Stimulated activated memory B cell treated with anti-CD40 and anti-IgM and Interleukin-4, amounts not matched to agents 10 μg/mL and 1 μg/mL and 100 μg/mL, for 72 hours (primary cell): ENCODE data around the gene MAGI2.
"Not testable (repeated sequence)": the region's sequence is repeated elsewhere in the genome, so short reads cannot be mapped to it uniquely, and the experiment has no call there.

Source experiments
- ATAC-seq: fragments of 150-1000 bp; cut with Tn5 transposase; 2 replicates; pipeline ENCODE4 v1.10.0; 2021
- H3K27ac Mint-ChIP-seq: one replicate; pipeline ENCODE4 v1.8.0; 2022; ENCODE audit warnings: mild to moderate bottlenecking, mixed read lengths
- H3K27me3 Mint-ChIP-seq: one replicate; pipeline ENCODE4 v1.8.0; 2022; ENCODE audit warnings: mixed read lengths
- H3K36me3 Mint-ChIP-seq: one replicate; pipeline ENCODE4 v1.8.0; 2022; ENCODE audit warnings: mixed read lengths
- H3K4me1 Mint-ChIP-seq: one replicate; pipeline ENCODE4 v1.8.0; 2022; ENCODE audit warnings: mixed read lengths
- H3K4me3 Mint-ChIP-seq: one replicate; pipeline ENCODE4 v1.8.0; 2022; ENCODE audit warnings: mild to moderate bottlenecking, moderate library complexity, mixed read lengths
- H3K9me3 Mint-ChIP-seq: one replicate; pipeline ENCODE4 v1.8.0; 2022; ENCODE audit warnings: mixed read lengths

The MAGI2 gene

DNA sequence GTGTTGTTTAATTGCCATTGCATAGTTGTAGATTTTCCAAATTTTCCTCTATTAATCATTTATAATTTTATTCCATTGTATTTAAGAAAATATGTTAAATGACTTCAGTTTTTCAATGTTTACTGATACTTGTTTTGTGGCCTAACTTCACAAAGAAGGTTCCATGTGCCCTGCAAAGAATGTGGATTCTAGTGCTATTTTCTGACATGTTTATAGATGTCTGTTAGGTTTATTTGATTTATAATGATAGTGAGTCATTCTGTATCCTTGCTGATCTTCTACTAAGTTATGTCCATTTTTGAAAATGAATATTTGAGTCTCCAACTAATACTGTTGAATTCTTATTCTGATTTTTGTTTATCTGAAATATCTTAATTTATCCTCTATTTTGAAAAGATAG is 369.0 kb downstream of the MAGI2 start:
- Mint-ChIP-seq H3K9me3 (no peaks in the 10 kb centered on the region), H3K36me3 (no peaks in the 10 kb centered on the region), H3K27ac (no peak overlapping the region), H3K4me1 (no peaks in the 10 kb centered on the region), H3K4me3 (no peak overlapping the region), H3K27me3 (no peaks in the 10 kb centered on the region)
- no peak for ATAC-seq

DNA sequence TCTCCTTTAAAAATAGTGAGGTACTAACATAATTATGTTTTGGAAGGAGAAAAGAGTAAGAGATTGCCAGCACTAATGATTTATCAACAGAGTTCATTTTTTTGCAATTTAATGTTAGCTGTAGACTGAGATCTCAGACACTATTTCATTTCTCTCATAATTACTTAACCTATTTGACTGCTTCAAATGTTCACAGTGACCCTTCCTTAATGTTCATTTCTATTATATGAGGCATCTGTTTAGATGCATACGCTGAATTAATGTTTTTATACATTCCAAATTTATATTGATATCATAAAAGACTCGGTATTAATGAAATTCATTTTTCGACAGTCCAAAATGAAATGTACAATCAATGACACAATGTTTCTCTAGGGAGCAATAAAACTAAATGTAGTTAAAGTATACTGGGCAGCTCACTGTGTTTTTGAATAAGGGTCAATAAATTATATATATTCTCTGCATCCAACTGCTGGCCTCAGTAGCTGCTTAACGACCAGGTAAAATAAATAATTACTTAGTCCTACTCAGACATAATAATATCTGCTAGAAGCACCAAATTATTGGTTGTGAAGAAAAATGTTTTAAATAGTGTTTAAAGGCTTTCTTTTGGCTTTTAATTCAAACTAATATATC is 373.4 kb downstream of the MAGI2 start:
- Mint-ChIP-seq H3K4me1 (no peaks in the 10 kb centered on the region), H3K36me3 (no peaks in the 10 kb centered on the region), H3K9me3 (no peaks in the 10 kb centered on the region), H3K4me3 (no peak overlapping the region), H3K27ac (no peak overlapping the region), H3K27me3 (no peaks in the 10 kb centered on the region)
- no peak for ATAC-seq

DNA sequence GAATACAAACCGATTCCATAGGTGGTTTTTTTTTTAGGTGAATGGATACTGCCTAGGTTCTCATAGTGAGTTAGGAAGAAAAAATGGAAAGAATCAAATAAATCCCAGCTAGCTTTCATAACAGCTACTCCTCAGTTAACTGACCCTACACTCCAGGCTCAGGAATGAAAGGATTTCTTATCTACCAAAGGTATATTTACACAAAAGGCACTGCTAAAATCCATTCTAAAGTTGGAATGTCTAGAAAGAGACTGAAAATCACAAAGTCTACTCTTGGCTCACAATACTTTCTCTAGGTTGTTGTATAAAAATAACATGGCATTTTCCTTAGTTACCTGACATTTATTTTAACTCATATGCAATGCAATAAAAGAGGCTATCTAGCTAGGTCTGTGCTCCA is 375.2 kb downstream of the MAGI2 start:
- H3K27me3 Mint-ChIP-seq, result no peaks in the 10 kb centered on the region
- no peaks in the 10 kb centered on the region for H3K9me3 Mint-ChIP-seq
- H3K4me1 Mint-ChIP-seq, result no peaks in the 10 kb centered on the region
- no peak overlapping the region for H3K4me3 Mint-ChIP-seq
- no peaks in the 10 kb centered on the region for H3K36me3 Mint-ChIP-seq
- H3K27ac Mint-ChIP-seq, result no peak overlapping the region
- ATAC-seq, result no peak

DNA sequence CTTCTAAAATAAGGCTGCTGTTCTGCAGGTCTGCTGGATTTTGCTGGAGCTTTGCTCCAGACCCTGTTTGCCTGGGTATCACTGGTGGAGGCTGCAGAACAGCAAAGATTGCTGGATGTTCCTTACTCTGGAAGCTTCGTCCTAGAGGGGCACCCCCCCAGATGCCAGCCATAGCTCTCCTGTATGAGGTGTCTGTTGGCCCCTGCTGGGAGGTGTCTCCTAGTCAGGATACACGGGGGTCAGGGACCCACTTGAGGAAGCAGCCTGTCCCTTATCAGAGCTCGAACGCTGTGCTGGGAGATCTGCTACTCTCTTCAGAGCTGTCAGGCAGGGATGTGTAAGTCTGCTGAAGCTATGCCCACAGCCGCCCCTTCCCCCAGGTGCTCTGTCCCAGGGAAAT is 382.3 kb downstream of the MAGI2 start:
- H3K4me3 Mint-ChIP-seq, ATAC-seq, H3K36me3 Mint-ChIP-seq, H3K27me3 Mint-ChIP-seq, H3K4me1 Mint-ChIP-seq, H3K27ac Mint-ChIP-seq: not testable (repeated sequence)
- H3K9me3 Mint-ChIP-seq, result peaks cover 14% of the 10 kb centered on the region

DNA sequence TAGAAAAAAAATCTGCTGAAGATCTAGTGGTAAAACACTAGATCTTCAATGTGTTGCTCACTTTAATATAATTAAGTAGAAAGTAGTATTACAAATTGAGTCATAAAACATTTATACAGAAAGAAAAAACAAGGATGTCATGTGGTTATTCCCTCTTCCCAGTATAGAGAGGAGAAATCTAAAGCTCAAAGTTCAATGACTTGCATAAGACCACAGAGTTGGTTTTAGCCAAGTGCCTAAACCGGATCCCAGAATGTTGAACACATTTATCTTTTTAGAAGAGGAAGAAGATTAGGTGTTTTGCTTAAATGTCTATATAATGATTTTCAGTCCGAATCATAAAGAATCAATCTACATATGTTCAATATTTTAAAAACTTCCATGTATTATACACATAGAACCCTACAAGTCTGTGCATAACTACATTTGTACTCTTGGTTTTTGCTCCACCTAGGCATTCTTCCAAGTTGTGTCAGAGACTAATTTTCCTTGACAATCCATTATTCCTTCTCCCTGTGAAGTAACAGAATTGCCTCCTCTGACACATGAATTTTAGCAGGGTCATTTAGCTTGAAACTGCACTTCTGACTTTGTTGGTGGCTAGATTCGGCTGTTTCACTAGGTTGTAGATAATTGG is 389.2 kb downstream of the MAGI2 start:
- Mint-ChIP-seq H3K27ac (no peak overlapping the region), H3K36me3 (no peaks in the 10 kb centered on the region), H3K9me3 (peaks cover 8% of the 10 kb centered on the region), H3K4me1 (no peaks in the 10 kb centered on the region), H3K27me3 (no peaks in the 10 kb centered on the region), H3K4me3 (no peak overlapping the region)
- no peak for ATAC-seq

DNA sequence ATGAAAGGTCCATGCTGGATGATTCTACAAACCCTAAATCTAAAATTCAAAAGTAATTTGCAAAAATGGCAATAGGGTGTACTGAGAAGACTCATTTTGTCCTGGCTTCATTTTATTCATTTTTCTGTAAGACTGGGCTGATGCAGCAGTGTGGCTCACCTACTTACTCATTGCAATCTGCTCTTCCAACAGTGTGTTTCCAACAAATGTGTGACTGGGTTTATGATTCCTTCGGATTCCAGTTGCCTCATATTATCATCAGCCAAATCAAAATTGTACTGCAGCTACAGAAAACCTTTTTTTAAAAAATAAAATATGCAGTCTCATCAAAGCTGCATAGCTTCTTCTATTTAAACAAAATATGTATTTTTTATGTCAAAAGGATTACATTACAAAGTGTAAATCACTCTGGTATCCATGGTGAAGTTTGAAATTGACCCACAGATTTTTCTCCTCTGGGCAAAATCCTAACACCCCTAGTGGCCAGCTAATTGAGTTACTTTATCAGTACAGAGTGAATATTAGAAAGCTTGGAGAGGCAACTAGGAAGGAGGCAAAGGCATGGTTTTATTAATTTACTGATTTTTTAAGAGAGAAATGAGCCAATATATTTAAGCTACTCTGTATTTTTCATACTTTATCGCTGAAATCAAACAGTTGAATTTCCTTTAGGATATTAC is 390.3 kb downstream of the MAGI2 start:
- peaks cover 10% of the 10 kb centered on the region for H3K9me3 Mint-ChIP-seq
- H3K4me3 Mint-ChIP-seq, result no peak overlapping the region
- no peak overlapping the region for H3K27ac Mint-ChIP-seq
- no peak for ATAC-seq
- no peaks in the 10 kb centered on the region for H3K36me3 Mint-ChIP-seq
- no peaks in the 10 kb centered on the region for H3K27me3 Mint-ChIP-seq
- no peaks in the 10 kb centered on the region for H3K4me1 Mint-ChIP-seq

DNA sequence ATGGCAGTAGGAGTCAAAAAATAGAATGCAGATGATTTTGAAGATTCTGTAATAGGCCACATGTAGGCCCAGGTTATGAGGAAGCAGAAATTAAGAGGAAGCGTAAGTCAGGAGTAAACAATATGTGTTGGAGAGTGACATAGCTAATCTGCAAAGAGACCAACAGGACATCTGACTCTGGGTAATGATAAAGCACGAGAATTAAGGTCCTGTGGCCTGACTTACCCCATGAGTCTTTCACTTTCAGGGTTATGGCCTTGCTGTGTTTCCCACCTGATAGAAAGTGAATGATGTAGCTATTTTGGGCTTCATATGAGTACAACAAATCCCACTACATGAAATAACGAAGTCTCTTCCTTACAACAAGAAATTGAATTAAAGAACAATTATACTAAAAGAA is 393.0 kb downstream of the MAGI2 start:
- no peak for ATAC-seq
- no peak overlapping the region for H3K4me3 Mint-ChIP-seq
- peaks cover 5% of the 10 kb centered on the region for H3K9me3 Mint-ChIP-seq
- H3K4me1 Mint-ChIP-seq, result no peaks in the 10 kb centered on the region
- no peaks in the 10 kb centered on the region for H3K36me3 Mint-ChIP-seq
- no peaks in the 10 kb centered on the region for H3K27me3 Mint-ChIP-seq
- H3K27ac Mint-ChIP-seq, result no peak overlapping the region

DNA sequence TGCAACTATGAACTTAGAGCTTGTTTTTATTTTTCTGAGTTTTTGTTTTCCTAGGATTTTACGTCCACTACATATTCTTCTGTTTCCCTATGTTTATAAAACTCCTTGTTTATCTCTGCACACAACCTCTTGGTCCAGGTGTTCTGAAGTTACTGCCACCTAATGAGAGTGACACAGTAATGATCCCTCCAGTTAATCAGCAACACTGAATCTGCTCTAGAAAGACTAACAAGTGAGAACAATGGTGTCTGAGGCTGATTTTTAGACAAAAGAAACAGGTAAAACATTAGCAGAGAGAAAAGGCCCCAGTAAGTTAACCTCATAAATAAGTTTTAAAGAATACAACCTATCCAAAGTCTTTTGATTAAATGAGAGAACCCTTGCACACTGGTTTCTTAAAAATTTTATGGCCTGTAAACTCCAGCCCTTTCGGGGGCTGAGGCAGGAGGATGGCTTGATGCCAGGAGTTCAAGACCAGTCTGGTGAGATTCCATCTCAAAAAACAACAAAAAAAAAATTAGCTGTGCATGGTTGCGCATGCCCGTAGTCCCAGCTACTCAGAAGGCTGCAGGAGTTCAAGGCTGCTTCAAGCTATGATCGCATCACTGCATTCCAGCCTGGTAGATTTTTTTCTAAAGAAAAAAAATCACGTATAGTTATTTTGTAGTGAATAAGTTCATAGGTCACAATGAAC is 397.6 kb downstream of the MAGI2 start:
- ATAC-seq, result no peak
- H3K27ac Mint-ChIP-seq, result no peak overlapping the region
- no peak overlapping the region for H3K4me3 Mint-ChIP-seq
- no peaks in the 10 kb centered on the region for H3K36me3 Mint-ChIP-seq
- H3K27me3 Mint-ChIP-seq, result no peaks in the 10 kb centered on the region
- no peaks in the 10 kb centered on the region for H3K4me1 Mint-ChIP-seq
- peaks cover 8% of the 10 kb centered on the region for H3K9me3 Mint-ChIP-seq

DNA sequence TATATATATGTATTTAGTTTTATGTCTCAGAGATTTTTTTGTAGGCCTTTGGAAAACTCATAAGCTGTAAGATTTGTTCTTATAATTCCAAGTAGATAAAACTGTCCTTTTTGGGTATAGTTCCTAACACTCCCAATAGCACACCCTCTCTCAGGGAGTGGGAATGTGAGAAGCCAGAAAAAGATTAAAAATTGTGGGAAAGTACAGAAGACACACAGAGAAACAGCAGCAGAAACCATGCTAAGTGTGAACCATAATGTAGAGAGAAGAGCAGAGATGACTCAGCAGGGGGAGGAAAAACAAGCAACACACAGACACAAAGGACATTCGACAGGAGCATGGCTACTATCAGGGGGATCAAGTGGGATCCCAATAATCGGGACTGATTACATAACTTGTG is 401.6 kb downstream of the MAGI2 start:
- no peak overlapping the region for H3K4me3 Mint-ChIP-seq
- no peaks in the 10 kb centered on the region for H3K4me1 Mint-ChIP-seq
- ATAC-seq, result no peak
- H3K36me3 Mint-ChIP-seq, result no peaks in the 10 kb centered on the region
- peaks cover 3% of the 10 kb centered on the region for H3K9me3 Mint-ChIP-seq
- no peaks in the 10 kb centered on the region for H3K27me3 Mint-ChIP-seq
- no peak overlapping the region for H3K27ac Mint-ChIP-seq

DNA sequence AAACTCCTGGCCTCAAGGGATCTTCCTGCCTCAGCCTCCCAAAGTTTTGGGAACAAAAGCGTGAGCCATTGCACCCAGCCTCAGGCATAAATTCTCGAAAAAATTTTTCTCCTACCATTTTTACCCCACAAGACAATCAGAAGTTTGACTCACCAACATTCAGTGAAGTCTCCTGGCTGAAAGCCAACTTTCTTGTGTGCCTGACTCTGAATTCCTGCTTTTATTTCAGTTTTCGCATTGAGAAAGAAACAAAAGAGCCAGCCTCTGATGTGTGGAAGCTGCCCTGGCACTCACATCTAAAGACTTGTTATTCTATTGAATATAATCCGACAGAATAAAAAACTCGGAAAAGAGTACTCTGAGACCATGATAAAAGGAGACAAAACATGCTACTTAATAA is 402.9 kb downstream of the MAGI2 start:
- H3K27ac Mint-ChIP-seq, result no peak overlapping the region

DNA sequence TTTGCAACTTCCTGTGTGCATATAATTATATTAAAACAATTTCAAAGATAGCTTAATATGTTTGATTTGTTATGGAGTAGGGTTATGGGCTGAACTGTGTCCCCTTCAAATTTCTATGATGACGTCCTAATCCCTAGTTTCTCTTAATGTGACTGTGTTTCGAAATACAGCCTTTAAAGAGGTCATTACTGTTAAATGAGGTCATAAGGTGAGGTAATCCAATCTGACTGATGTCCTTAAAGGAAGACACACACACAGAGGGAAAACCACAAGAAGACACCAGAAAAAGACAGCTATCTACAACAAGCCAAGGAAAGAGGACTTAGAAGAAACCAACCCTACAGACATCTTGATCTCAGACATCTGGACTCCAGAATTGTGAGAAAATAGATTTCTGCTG is 407.4 kb downstream of the MAGI2 start:
- no peak overlapping the region for H3K4me3 Mint-ChIP-seq
- no peaks in the 10 kb centered on the region for H3K27me3 Mint-ChIP-seq
- no peak for ATAC-seq
- H3K4me1 Mint-ChIP-seq, result no peaks in the 10 kb centered on the region
- H3K36me3 Mint-ChIP-seq, result no peaks in the 10 kb centered on the region
- H3K9me3 Mint-ChIP-seq, result peaks cover 3% of the 10 kb centered on the region
- H3K27ac Mint-ChIP-seq, result no peak overlapping the region

More for the DNA sequence above, 402.9 kb downstream of the MAGI2 start:
- no peaks in the 10 kb centered on the region for H3K4me1 Mint-ChIP-seq
- no peaks in the 10 kb centered on the region for H3K27me3 Mint-ChIP-seq
- no peak overlapping the region for H3K4me3 Mint-ChIP-seq
- peaks cover 3% of the 10 kb centered on the region for H3K9me3 Mint-ChIP-seq
- no peaks in the 10 kb centered on the region for H3K36me3 Mint-ChIP-seq
- no peak for ATAC-seq

DNA sequence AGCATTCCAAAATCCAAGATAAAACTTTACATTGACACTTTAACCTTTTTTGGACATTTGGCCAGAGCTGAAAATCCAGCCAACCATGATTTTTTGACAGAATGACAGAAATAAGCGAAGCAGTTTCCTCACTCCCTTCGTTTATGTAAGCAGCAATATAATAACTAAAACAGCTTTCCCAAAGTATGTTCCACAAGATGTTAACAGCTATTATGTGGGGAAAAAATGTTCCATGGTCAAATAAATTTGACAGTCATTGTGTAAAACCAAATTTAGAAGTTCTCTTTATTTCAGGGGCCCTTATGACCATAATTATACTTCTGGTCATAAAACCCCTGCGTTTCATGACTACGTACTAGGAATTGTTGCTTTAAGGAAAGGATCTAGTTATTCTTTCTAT is 416.5 kb downstream of the MAGI2 start:
- no peak for ATAC-seq
- Mint-ChIP-seq H3K4me3 (no peak overlapping the region), H3K9me3 (no peaks in the 10 kb centered on the region), H3K27me3 (no peaks in the 10 kb centered on the region), H3K36me3 (no peaks in the 10 kb centered on the region), H3K4me1 (no peaks in the 10 kb centered on the region), H3K27ac (no peak overlapping the region)

DNA sequence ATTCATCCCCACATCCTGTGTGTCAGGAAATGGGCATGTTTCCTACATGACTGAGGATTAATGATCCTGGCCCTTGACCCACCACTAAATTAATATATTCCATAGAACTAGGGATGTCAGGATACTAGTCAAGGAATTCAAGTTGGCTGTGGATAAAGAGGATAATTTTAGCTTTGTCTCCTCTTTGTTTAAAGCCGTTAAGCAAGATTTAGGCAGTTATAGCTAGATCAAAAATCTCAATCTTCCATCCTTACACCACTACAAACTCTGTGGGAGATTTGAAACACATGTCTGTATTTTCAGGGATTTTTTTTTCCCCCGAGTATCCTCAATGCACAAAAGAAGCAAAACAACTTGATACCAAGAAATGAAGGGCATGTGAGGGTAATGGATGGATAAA is 417.1 kb downstream of the MAGI2 start:
- H3K4me1 Mint-ChIP-seq, result no peaks in the 10 kb centered on the region
- H3K27ac Mint-ChIP-seq, result no peak overlapping the region
- H3K4me3 Mint-ChIP-seq, result no peak overlapping the region

DNA sequence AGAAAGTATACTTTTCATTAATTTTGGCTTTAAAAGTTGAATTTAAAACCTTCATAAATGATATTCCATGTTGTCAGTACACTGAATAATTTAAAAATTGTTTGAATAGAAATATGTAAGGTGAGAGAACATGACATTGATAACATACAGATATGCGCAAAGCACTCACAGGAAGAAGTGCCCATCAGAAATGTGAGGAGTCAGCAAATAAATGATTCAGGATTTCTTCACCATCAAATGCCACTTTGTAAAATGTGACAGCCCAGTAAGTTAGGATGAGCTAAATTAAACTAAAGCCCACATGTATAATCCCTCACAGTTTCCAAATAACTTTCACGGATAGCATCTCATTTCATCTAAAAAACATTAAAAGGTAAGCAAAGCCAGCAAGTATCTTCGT is 417.6 kb downstream of the MAGI2 start:
- Mint-ChIP-seq H3K27me3 (no peaks in the 10 kb centered on the region), H3K4me1 (no peaks in the 10 kb centered on the region), H3K27ac (no peak overlapping the region), H3K36me3 (no peaks in the 10 kb centered on the region), H3K4me3 (no peak overlapping the region), H3K9me3 (no peaks in the 10 kb centered on the region)
- ATAC-seq, result no peak

More for the DNA sequence above, 417.1 kb downstream of the MAGI2 start:
- Mint-ChIP-seq H3K27me3 (no peaks in the 10 kb centered on the region), H3K9me3 (no peaks in the 10 kb centered on the region), H3K36me3 (no peaks in the 10 kb centered on the region)
- ATAC-seq, result no peak

DNA sequence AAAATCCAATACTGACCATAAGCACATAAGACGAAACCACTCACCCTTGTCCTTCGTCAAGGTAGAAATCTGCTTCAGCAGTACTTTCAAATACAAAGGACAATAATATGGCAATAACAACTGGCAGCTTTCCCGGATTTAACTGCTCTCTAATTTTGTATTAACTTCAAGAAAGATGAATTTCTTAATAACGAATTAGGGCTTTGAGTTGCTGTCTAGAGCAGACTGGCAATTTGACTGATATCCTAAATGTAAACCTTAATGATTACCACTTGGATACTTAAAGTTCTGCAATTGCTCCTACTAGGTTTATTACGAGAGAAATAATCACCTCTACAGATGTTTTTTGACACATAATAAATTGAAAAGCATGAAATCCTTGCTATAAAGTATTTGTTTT is 418.7 kb downstream of the MAGI2 start:
- Mint-ChIP-seq H3K9me3 (no peaks in the 10 kb centered on the region), H3K27ac (no peak overlapping the region), H3K4me1 (no peaks in the 10 kb centered on the region)

DNA sequence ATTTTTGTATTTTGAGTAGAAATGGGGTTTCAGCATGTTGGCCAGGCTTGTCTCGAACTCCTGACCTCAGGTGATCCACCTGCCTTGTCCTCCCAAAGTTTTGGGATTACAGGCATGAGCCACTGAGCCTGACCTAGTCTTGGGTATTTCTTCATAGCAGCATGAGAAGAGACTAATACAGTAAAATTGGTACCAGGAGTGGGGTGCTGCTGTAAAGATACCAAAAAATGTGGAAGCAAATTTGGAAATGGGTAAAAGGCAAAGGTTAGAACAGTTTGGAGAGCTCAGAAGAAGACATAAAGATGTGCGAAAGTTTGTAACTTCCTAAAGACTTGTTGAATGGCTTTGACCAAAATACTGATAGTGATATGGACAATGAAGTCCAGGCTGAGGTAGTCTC is 433.8 kb downstream of the MAGI2 start:
- H3K4me3 Mint-ChIP-seq, H3K27me3 Mint-ChIP-seq: not testable (repeated sequence)

More for the DNA sequence above, 418.7 kb downstream of the MAGI2 start:
- Mint-ChIP-seq H3K36me3 (no peaks in the 10 kb centered on the region), H3K27me3 (no peaks in the 10 kb centered on the region), H3K4me3 (no peak overlapping the region)
- no peak for ATAC-seq

More for the DNA sequence above, 433.8 kb downstream of the MAGI2 start:
- not testable (repeated sequence) for H3K4me1 Mint-ChIP-seq, H3K27ac Mint-ChIP-seq, H3K36me3 Mint-ChIP-seq, ATAC-seq
- H3K9me3 Mint-ChIP-seq, result peaks cover 18% of the 10 kb centered on the region
